OCI-LY7 (cell line): ENCODE results near the gene CST6.

Experiments used
- CTCF ChIP-seq: fragments of 200-600 bp; sonication (generic); conservative IDR thresholded peaks from 2 replicates; pipeline ENCODE4 v1.5.1; 2014; ENCODE audit warnings: mild to moderate bottlenecking, antibody characterized with exemption, low read length, moderate library complexity, mixed read lengths
- EZH2phosphoT487 ChIP-seq: fragments of 200-600 bp; sonication (generic); IDR thresholded peaks from 2 replicates; pipeline ENCODE4 v1.6.1; 2018; ENCODE audit warnings: low read depth, borderline replicate concordance, mild to moderate bottlenecking, mixed run types, antibody characterized with exemption, low read length, moderate library complexity, mixed read lengths

- TF ChIP-seq CTCF = no peak
- no peak for TF ChIP-seq EZH2phosphoT487
These were observed at the start of gene CST6 for GRCh38 chr11:66011785-66012303.
